Activated CD4-positive, alpha-beta T cell treated with anti-CD3 and anti-CD28 coated beads for 24 hours (primary cell): ENCODE measurements around the gene TMEM14C.

Experiments
- DNase-seq, 2 donors: peaks; one replicate each; pipeline ENCODE4 v3.0.0-alpha.2; 2020; ENCODE audit warnings: low read depth in 2 of 2

TMEM14C gene

DNA sequence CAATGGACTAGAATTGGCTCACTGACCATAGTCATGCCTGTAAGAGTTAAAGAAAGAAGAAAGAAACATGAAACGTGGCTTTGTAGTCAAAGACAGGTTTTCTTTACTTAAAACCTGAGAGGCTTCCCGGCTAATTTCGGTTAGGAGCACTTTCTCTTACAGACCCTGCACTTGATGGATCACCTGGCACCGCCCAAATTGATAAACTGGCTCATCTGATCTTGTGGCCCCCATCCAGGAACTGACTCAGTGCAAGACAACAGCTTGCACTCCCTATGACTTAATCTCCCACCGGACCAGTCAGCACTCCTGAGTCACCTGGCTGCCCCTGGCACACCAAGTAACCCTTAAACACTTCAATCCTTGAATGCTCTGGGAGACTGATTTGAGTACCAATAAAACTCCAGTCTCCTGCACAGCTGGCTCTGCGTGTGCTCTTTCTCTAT lies 37.0 kb downstream of the TMEM14C start:
- no peak for DNase-seq

DNA sequence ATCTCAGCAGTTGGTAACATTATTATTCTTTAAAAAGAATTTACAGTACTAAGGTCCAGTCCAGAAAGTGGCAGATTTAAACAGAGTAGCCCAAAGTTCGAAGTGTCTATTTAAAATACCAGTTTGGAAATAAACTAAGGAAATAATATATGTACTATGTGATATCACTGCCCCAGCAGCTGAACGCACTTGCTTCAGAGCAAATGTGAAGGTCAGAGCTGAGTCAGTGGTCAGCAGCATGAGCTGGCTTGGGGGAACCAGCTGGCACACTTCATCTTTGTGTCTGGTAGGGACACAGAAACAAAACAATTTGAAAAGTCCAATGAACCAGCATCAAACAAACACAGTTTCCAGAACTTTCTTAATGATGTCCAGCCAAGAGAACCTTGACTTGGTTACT lies 40.1 kb downstream of the TMEM14C start:
- no peak for DNase-seq

DNA sequence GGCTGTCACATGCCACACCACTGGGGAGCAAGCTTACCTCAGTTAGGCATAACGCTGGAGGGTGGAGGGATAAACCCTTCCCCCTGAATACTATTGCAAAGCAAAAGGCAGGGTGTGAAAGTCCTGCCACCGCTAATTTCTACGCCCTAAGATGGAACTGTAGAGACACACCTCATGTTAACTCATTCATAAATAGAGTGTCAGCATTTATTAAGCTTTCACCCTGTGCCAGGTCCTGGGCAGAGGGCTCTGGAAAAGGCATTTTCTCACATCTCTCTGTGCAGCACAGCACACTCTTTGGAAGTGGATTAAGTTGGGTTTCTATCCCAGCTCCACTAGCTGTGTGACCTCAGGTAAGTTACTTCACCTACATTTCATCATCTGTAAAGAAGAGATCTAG lies 46.5 kb downstream of the TMEM14C start:
- no peak for DNase-seq

GRCh38 chr6:10771371-10771894 lies 48.6 kb downstream of the TMEM14C start:
- no peak for DNase-seq

GRCh38 chr6:10778230-10778629 lies 55.4 kb downstream of the TMEM14C start:
- DNase-seq: no peak

GRCh38 chr6:10779076-10779475 lies 56.2 kb downstream of the TMEM14C start:
- DNase-seq: no peak
